ENCODE measurements around the gene PYGO2. TPM values are rescaled to one million over a fixed set of nuclear protein-coding genes. Genes with fewer than 3 reads are reported as not detected.

The PYGO2 gene
- 10 to 100 TPM; 33.0 to 69.5 (median 46.2) TPM for total RNA-seq
- 10 to 100 TPM; 33.0 to 64.0 TPM for polyA plus RNA-seq
- 59.1 reads per million, percentile 74 among the genes with 10 or more reads in this experiment for total RNA-seq

GRCh38 chr1:154961207-154962155 is at the start of gene PYGO2:
Gene PYGO2 (minus strand): TSS chr1:154961782. CDS start chr1:154961576, 206 bp downstream.
- H3K9me3 Mint-ChIP-seq = no peaks in the 10 kb centered on the region
- Histone ChIP-seq H3K9me3 (ENCODE audit: control insufficient read depth in 2 of 3, low read length in 3 of 3) (no peaks in the 10 kb centered on the region), H3K27ac (ENCODE audit: low read depth, low read length) (peak within 1 kb of the TSS; percentile 96), H3K27me3 (ENCODE audit: control insufficient read depth in 2 of 2, insufficient read depth in 2 of 2, low read length in 2 of 2) (no peaks in the 10 kb centered on the region), H3K4me1 (ENCODE audit: control insufficient read depth in 2 of 2, insufficient read depth in 2 of 2, low read length in 2 of 2) (peaks cover 20 to 28% of the 10 kb centered on the region in 2 donors), H3K36me3 (ENCODE audit: control insufficient read depth in 2 of 3, insufficient read depth in 3 of 3, low read length in 3 of 3) (peaks cover 6 to 62% (median 11%) of the 10 kb centered on the region in 3 experiments), H3K4me3 (ENCODE audit: low read length) (peak within 1 kb of the TSS; percentile 54)
- intact Hi-C loops (cut with micrococcal nuclease) = loop anchor here (1.0 to 5.0 kb wide), 7 partner anchors 13 to 739 kb away; partner anchors contain the start of genes CKS1B (in 2 of the 2), FLAD1 (in 1 of the 2), UBAP2L (in 1 of the 2) and ZBTB7B (in 1 of the 2)
- H3K4me1 Mint-ChIP-seq = peaks cover 17 to 60% (median 48%) of the 10 kb centered on the region in 7 donors
- ChIA-PET POLR2A (interaction anchor here (0.6 to 13.7 kb wide), 21 partner anchors 10 to 554 kb away, joined by 3 to 160 read pairs (median 5); partner anchors contain the start of genes CKS1B, FLAD1, LENEP and PMVK), CTCF (interaction anchor here (0.6 to 7.6 kb wide), 10 partner anchors 10 to 101 kb away, joined by 3 to 72 read pairs (median 4); partner anchors contain the start of genes EFNA4, FLAD1 and PMVK)
- peak within 1 kb of the TSS; percentile 91 to 98 (median 94) for H3K4me3 Mint-ChIP-seq
- ATAC-seq = peak; percentile 86
- H3K27me3 Mint-ChIP-seq = no peaks in the 10 kb centered on the region
- DNase-seq = peak; percentile 73 to 88 (median 78)
- H3K27ac Mint-ChIP-seq = peak within 1 kb of the TSS; percentile 83 to 100 (median 95)
- peaks cover 0 to 14% (median 3%) of the 10 kb centered on the region in 5 donors for H3K36me3 Mint-ChIP-seq

GRCh38 chr1:155011004-155011416 is 49.4 kb upstream of the PYGO2 start:
- intact Hi-C loops (cut with micrococcal nuclease) = no loop called here
- peaks cover 0 to 29% (median 0%) of the 10 kb centered on the region in 3 experiments for H3K36me3 ChIP-seq (ENCODE audit: control insufficient read depth in 2 of 3, insufficient read depth in 3 of 3, low read length in 3 of 3)
- peak overlapping the region; percentile 83 for H3K27ac ChIP-seq (ENCODE audit: low read depth, low read length)
- H3K4me3 ChIP-seq (ENCODE audit: low read length) = peak overlapping the region; percentile 72
- no peaks in the 10 kb centered on the region for H3K27me3 ChIP-seq (ENCODE audit: control insufficient read depth in 2 of 2, insufficient read depth in 2 of 2, low read length in 2 of 2)
- H3K27ac Mint-ChIP-seq = peak overlapping the region; percentile 40 to 98 (median 90)
- no peaks in the 10 kb centered on the region for H3K9me3 ChIP-seq (ENCODE audit: control insufficient read depth in 2 of 3, low read length in 3 of 3)
- no peak for DNase-seq
- H3K4me1 Mint-ChIP-seq = peaks cover 33 to 79% (median 63%) of the 10 kb centered on the region in 7 donors
- ChIA-PET CTCF (interaction anchor here (1.2 to 13.9 kb wide), 2 partner anchors 13 to 75 kb away, joined by 3 to 291 read pairs; partner anchors contain the start of genes LENEP, PMVK and ZBTB7B), POLR2A (interaction anchor here (0.6 to 13.8 kb wide), 6 partner anchors 10 to 57 kb away, joined by 4 to 270 read pairs (median 22); partner anchors contain the start of genes CKS1B, FLAD1, LENEP and PBXIP1)
- no peak for ATAC-seq
- peaks cover 0 to 46% (median 4%) of the 10 kb centered on the region in 5 donors for H3K36me3 Mint-ChIP-seq
- H3K9me3 Mint-ChIP-seq = no peaks in the 10 kb centered on the region
- H3K27me3 Mint-ChIP-seq = no peaks in the 10 kb centered on the region
- H3K4me1 ChIP-seq (ENCODE audit: control insufficient read depth in 2 of 2, insufficient read depth in 2 of 2, low read length in 2 of 2) = peaks cover 59 to 71% of the 10 kb centered on the region in 2 donors
- H3K4me3 Mint-ChIP-seq = peak overlapping the region; percentile 73 to 99 (median 98)

- H3K36me3 ChIP-seq (ENCODE audit: control insufficient read depth in 2 of 3, insufficient read depth in 3 of 3, low read length in 3 of 3) = peaks cover 0 to 24% (median 0%) of the 10 kb centered on the region in 3 experiments
- H3K4me3 Mint-ChIP-seq = peak overlapping the region; percentile 89 to 99 (median 98)
- no peaks in the 10 kb centered on the region for H3K9me3 Mint-ChIP-seq
- peaks cover 56 to 71% of the 10 kb centered on the region in 2 donors for H3K4me1 ChIP-seq (ENCODE audit: control insufficient read depth in 2 of 2, insufficient read depth in 2 of 2, low read length in 2 of 2)
- H3K27me3 ChIP-seq (ENCODE audit: control insufficient read depth in 2 of 2, insufficient read depth in 2 of 2, low read length in 2 of 2) = no peaks in the 10 kb centered on the region
- peak overlapping the region; percentile 83 for H3K27ac ChIP-seq (ENCODE audit: low read depth, low read length)
- H3K36me3 Mint-ChIP-seq = peaks cover 0 to 40% (median 0%) of the 10 kb centered on the region in 5 donors
- CTCF ChIA-PET = interaction anchor here (1.2 to 13.9 kb wide), 2 partner anchors 12 to 74 kb away, joined by 3 to 291 read pairs; partner anchors contain the start of genes LENEP, PMVK and ZBTB7B
- peak overlapping the region; percentile 72 for H3K4me3 ChIP-seq (ENCODE audit: low read length)
- ATAC-seq (no peak), DNase-seq (peak in 3 of 9 donors; percentile 31 to 68 (median 41))
- no peaks in the 10 kb centered on the region for H3K27me3 Mint-ChIP-seq
- intact Hi-C loops (cut with micrococcal nuclease) = loop anchor here (1.0 kb wide), 1 partner anchor 8 kb away; the partner anchor contains the start of gene ZBTB7B (in 2 of the 2)
- peaks cover 33 to 79% (median 63%) of the 10 kb centered on the region in 7 donors for H3K4me1 Mint-ChIP-seq
- POLR2A ChIA-PET = interaction anchor here (0.6 to 13.8 kb wide), 7 partner anchors 10 to 63 kb away, joined by 3 to 270 read pairs (median 8); partner anchors contain the start of genes CKS1B, FLAD1, LENEP and PBXIP1
- H3K27ac Mint-ChIP-seq = peak overlapping the region; percentile 88 to 98 (median 92)
- no peaks in the 10 kb centered on the region for H3K9me3 ChIP-seq (ENCODE audit: control insufficient read depth in 2 of 3, low read length in 3 of 3)
These were observed 48.8 kb upstream of the PYGO2 start for GRCh38 chr1:155010211-155010918.

GRCh38 chr1:155009742-155010141 is 48.2 kb upstream of the PYGO2 start:
- Histone ChIP-seq H3K27me3 (ENCODE audit: control insufficient read depth in 2 of 2, insufficient read depth in 2 of 2, low read length in 2 of 2) (no peaks in the 10 kb centered on the region), H3K4me3 (ENCODE audit: low read length) (peak overlapping the region; percentile 72), H3K27ac (ENCODE audit: low read depth, low read length) (peak overlapping the region; percentile 83), H3K9me3 (ENCODE audit: control insufficient read depth in 2 of 3, low read length in 3 of 3) (no peaks in the 10 kb centered on the region), H3K36me3 (ENCODE audit: control insufficient read depth in 2 of 3, insufficient read depth in 3 of 3, low read length in 3 of 3) (peaks cover 0 to 18% (median 0%) of the 10 kb centered on the region in 3 experiments), H3K4me1 (ENCODE audit: control insufficient read depth in 2 of 2, insufficient read depth in 2 of 2, low read length in 2 of 2) (peaks cover 57 to 71% of the 10 kb centered on the region in 2 donors)
- Mint-ChIP-seq H3K27me3 (no peaks in the 10 kb centered on the region), H3K4me3 (peak overlapping the region; percentile 89 to 99 (median 98)), H3K36me3 (peaks cover 0 to 40% (median 0%) of the 10 kb centered on the region in 5 donors), H3K9me3 (no peaks in the 10 kb centered on the region), H3K27ac (peak overlapping the region; percentile 88 to 98 (median 92)), H3K4me1 (peaks cover 34 to 79% (median 67%) of the 10 kb centered on the region in 7 donors)
- ATAC-seq (no peak), DNase-seq (no peak)
- ChIA-PET POLR2A (interaction anchor here (0.9 to 18.2 kb wide), 7 partner anchors 5 to 56 kb away, joined by 3 to 270 read pairs (median 37); partner anchors contain the start of genes ADAM15, CKS1B, LENEP and PBXIP1), CTCF (interaction anchor here (13.9 kb wide), 1 partner anchor 11 kb away, joined by 291 read pairs; the partner anchor contains the start of genes LENEP and ZBTB7B)
- intact Hi-C loops (cut with micrococcal nuclease) = loop anchor here (1.0 to 10.0 kb wide), 5 partner anchors 7 to 1495 kb away; partner anchors contain the start of genes ZBTB7B (in 2 of the 2), ADAM15 (in 1 of the 2), ADAR (in 1 of the 2) and MEF2D (in 1 of the 2)

GRCh38 chr1:155009221-155009711 is 47.7 kb upstream of the PYGO2 start:
- POLR2A ChIA-PET = interaction anchor here (0.9 to 18.2 kb wide), 4 partner anchors 6 to 55 kb away, joined by 3 to 270 read pairs (median 70); partner anchors contain the start of genes ADAM15 and PBXIP1

More at GRCh38 chr1:155009221-155009711, 47.7 kb upstream of the PYGO2 start:
- CTCF ChIA-PET = interaction anchor here (0.7 to 13.9 kb wide), 2 partner anchors 8 to 11 kb away, joined by 4 to 291 read pairs; partner anchors contain the start of genes LENEP and ZBTB7B
- Histone ChIP-seq H3K27me3 (ENCODE audit: control insufficient read depth in 2 of 2, insufficient read depth in 2 of 2, low read length in 2 of 2) (no peaks in the 10 kb centered on the region), H3K4me3 (ENCODE audit: low read length) (peak overlapping the region; percentile 72), H3K9me3 (ENCODE audit: control insufficient read depth in 2 of 3, low read length in 3 of 3) (no peaks in the 10 kb centered on the region), H3K27ac (ENCODE audit: low read depth, low read length) (peak overlapping the region; percentile 83), H3K36me3 (ENCODE audit: control insufficient read depth in 2 of 3, insufficient read depth in 3 of 3, low read length in 3 of 3) (peaks cover 0 to 14% (median 0%) of the 10 kb centered on the region in 3 experiments), H3K4me1 (ENCODE audit: control insufficient read depth in 2 of 2, insufficient read depth in 2 of 2, low read length in 2 of 2) (peaks cover 56 to 71% of the 10 kb centered on the region in 2 donors)
- H3K27ac Mint-ChIP-seq = peak overlapping the region; percentile 88 to 98 (median 92)
- peaks cover 0 to 42% (median 0%) of the 10 kb centered on the region in 5 donors for H3K36me3 Mint-ChIP-seq
- intact Hi-C loops (cut with micrococcal nuclease) = loop anchor here (2.0 to 10.0 kb wide), 4 partner anchors 42 to 1496 kb away; partner anchors contain the start of genes ADAM15 (in 1 of the 2), ADAR (in 1 of the 2) and MEF2D (in 1 of the 2)
- peak overlapping the region; percentile 89 to 99 (median 98) for H3K4me3 Mint-ChIP-seq
- no peaks in the 10 kb centered on the region for H3K27me3 Mint-ChIP-seq
- H3K4me1 Mint-ChIP-seq = peaks cover 34 to 79% (median 67%) of the 10 kb centered on the region in 7 donors
- DNase-seq = peak in 2 of 9 donors; percentile 36 to 49
- no peaks in the 10 kb centered on the region for H3K9me3 Mint-ChIP-seq
- ATAC-seq = no peak

All from naive thymus-derived CD4-positive, alpha-beta T cell (primary cell).